H1 (cell line): ENCODE measurements around the gene GRM4. TPM values are rescaled to one million over a fixed set of nuclear protein-coding genes. Genes with fewer than 3 reads are reported as not detected.

Experiments
- BCL11A ChIP-seq, 2 experiments: IDR thresholded peaks; one replicate each; pipeline ENCODE4 v1.6.1; 2011; ENCODE audit warnings: low read depth in 2 of 2, low read length in 2 of 2, mild to moderate bottlenecking in 2 of 2
- CBX5 ChIP-seq: fragments of 300-800, 300-1000 bp; sonication (generic); IDR thresholded peaks from 2 replicates; pipeline ENCODE4 v1.7.1; 2016; ENCODE audit warnings: antibody characterized with exemption, low read length, low read depth
- GABPA ChIP-seq: IDR thresholded peaks from 2 replicates; pipeline ENCODE4 v1.6.1; 2011; ENCODE audit warnings: mild to moderate bottlenecking, low read length, moderate library complexity, borderline replicate concordance; ENCODE audit not compliant: insufficient read depth
- RXRA ChIP-seq: IDR thresholded peaks from 2 replicates; pipeline ENCODE4 v1.6.1; 2011; ENCODE audit warnings: low read depth, mild to moderate bottlenecking, low read length, moderate library complexity; ENCODE audit not compliant: insufficient read depth
- SRF ChIP-seq: IDR thresholded peaks from 2 replicates; pipeline ENCODE4 v1.6.1; 2011; ENCODE audit warnings: mild to moderate bottlenecking, low read depth, low read length, moderate library complexity
- polyA plus RNA-seq, 7 experiments: library from polyadenylated mRNA; depleted of rRNA in 3 of 7; stranded (reverse) in 5 of 7; unstranded in 2 of 7; fragments of >200 nt in 5 of 7; fragments of 200-250 nt in 2 of 7; gene quantifications; 1 replicate in 5 of 7; 2 replicates in 1 of 7; 4 replicates in 1 of 7; pipeline versions ENCODE4 v1.2.1 to v1.2.3, GENCODE V29; 2011 to 2013; ENCODE audit warnings: missing spikeins in 2 of 7, mixed read lengths in 2 of 7
- total RNA-seq: library from RNA; stranded (reverse); fragmentation: NEBNext Ultra II Directional; extraction: Animal tissue kit (Norgen Biotek cat#: 25700); gene quantifications from 2 replicates; pipeline ENCODE4 v1.2.1, GENCODE V29; 2021

Gene GRM4
- total and polyA plus RNA-seq, 2 of the 8 experiments (the other 6 are each of a cell fraction or from before 2014, with no cell fraction given) = 19.6 to 21.5 TPM

GRCh38 chr6:34178357-34179105 is 32.6 kb upstream of the GRM4 start (continued):
- TF ChIP-seq BCL11A (IDR thresholded peaks at IDR 0.05; ENCODE audit: low read depth in 2 of 2, low read length in 2 of 2) = no peak
- no peak for TF ChIP-seq SRF
- no peak for TF ChIP-seq RXRA
- TF ChIP-seq GABPA = no peak
- no peak for TF ChIP-seq CBX5
- TF ChIP-seq, all 59 proteins: peak for 0
